Measurements from ENCODE around the gene NDUFB10.

DNA sequence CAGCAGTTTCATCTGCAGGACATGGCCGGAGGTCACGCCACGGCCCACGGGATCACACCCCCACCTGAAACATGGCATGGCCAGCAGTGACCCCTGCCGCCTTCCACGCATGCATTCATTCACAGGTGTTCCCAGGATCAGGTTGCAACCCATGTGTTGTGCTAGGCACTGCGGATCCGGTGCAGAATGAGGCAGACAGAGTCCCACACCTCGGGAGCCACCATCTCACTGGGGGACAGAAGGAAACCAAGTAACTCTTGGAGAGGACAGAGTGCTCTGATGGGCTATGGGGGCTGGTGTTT, 12.0 kb upstream of the NDUFB10 start:
- TF ChIP-seq GATA2 (IDR thresholded peaks at IDR 0.05; ENCODE audit: low read depth, low read length) (no peak), GATA3 (IDR thresholded peaks at IDR 0.05; ENCODE audit: low read depth, low read length) (no peak)
